H1 (cell line): Measurements from ENCODE around the gene SOBP. TPM values are rescaled to one million over a fixed set of nuclear protein-coding genes. Genes with fewer than 3 reads are reported as not detected.

Experiments
- CTCF ChIA-PET: fragments of 300-600 bp; sonication (Branson Sonifier 250); formaldehyde crosslinking; loops from one replicate; lab custom pipeline; 2021; ENCODE audit not compliant: partially characterized antibody; lab: Charles Lee
- POLR2A ChIA-PET: fragments of 300-600 bp; sonication (Branson Sonifier 250); formaldehyde crosslinking; loops from one replicate; lab custom pipeline; 2021; ENCODE audit warnings: inconsistent platforms; ENCODE audit not compliant: partially characterized antibody; lab: Charles Lee
- DNase-seq, 2 experiments: peaks; one replicate each; pipeline versions ENCODE4 v3.0.0 to v3.0.0-alpha.2; 2010 to 2022; ENCODE audit warnings: low spot score in 2 of 2, low read depth in 1 of 2, mixed read lengths in 1 of 2
- FAIRE-seq: peaks from 2 replicates; lab custom pipeline; 2011; peaks lifted over from hg19 to GRCh38; lab: Jason Lieb, UNC
- H2AFZ ChIP-seq: 2 replicates; pipeline ENCODE4 v1.8.1; 2012; ENCODE audit warnings: low read length, inconsistent platforms
- H2AK5ac ChIP-seq: 2 replicates; pipeline ENCODE4 v1.6.1; 2013; ENCODE audit warnings: low read depth, low read length
- H2BK120ac ChIP-seq: replicated peaks from 2 replicates; pipeline ENCODE3; 2013; ENCODE audit warnings: low read depth, low read length, inconsistent platforms
- H2BK12ac ChIP-seq: 2 replicates; pipeline ENCODE4 v1.6.1; 2013; ENCODE audit warnings: low read depth, low read length
- H2BK15ac ChIP-seq: 2 replicates; pipeline ENCODE4 v1.6.1; 2013; ENCODE audit warnings: low read length
- H2BK20ac ChIP-seq: 2 replicates; pipeline ENCODE4 v1.6.1; 2013; ENCODE audit warnings: low read length
- H2BK5ac ChIP-seq: 2 replicates; pipeline ENCODE4 v1.6.1; 2013; ENCODE audit warnings: low read depth, low read length
- H3K14ac ChIP-seq: 2 replicates; pipeline ENCODE4 v1.6.1; 2013; ENCODE audit warnings: inconsistent platforms; ENCODE audit not compliant: insufficient read length
- H3K18ac ChIP-seq: 2 replicates; pipeline ENCODE4 v1.6.1; 2013; ENCODE audit warnings: low read length; ENCODE audit errors: extremely low read depth
- H3K23ac ChIP-seq: 2 replicates; pipeline ENCODE4 v1.6.1; 2013; ENCODE audit warnings: inconsistent platforms; ENCODE audit not compliant: insufficient read length
- H3K23me2 ChIP-seq: 2 replicates; pipeline ENCODE4 v1.6.1; 2013; ENCODE audit warnings: low read depth, low read length
- H3K27ac ChIP-seq: 2 replicates; pipeline ENCODE4 v1.6.1; 2011; ENCODE audit warnings: low read depth, low read length, inconsistent platforms
- H3K27me3 ChIP-seq, 4 experiments: replicated peaks in 1 of 4; 1 replicate in 1 of 4; 2 replicates in 3 of 4; pipeline versions ENCODE4 v1.6.1 to v1.8.1; 2011 to 2013; ENCODE audit warnings: low read length in 3 of 4, mild to moderate bottlenecking in 3 of 4, inconsistent platforms in 2 of 4, mixed read lengths in 2 of 4, moderate library complexity in 1 of 4; ENCODE audit not compliant: control insufficient read depth in 3 of 4, insufficient read depth in 3 of 4; ENCODE audit errors: extremely low read depth in 1 of 4
- H3K36me3 ChIP-seq, 4 experiments: 2 replicates each; pipeline versions ENCODE4 v1.6.1 to v1.8.1; 2011 to 2013; ENCODE audit warnings: mild to moderate bottlenecking in 4 of 4, low read length in 3 of 4, moderate library complexity in 2 of 4, control low read depth in 1 of 4, inconsistent platforms in 1 of 4; ENCODE audit not compliant: insufficient read depth in 4 of 4, control insufficient read depth in 2 of 4
- H3K4ac ChIP-seq: replicated peaks from 2 replicates; pipeline ENCODE3; 2013; ENCODE audit warnings: low read length, low read depth, mixed read lengths, inconsistent platforms; ENCODE audit not compliant: insufficient read length
- H3K4me1 ChIP-seq, 4 experiments: replicated peaks in 1 of 4; 1 replicate in 1 of 4; 2 replicates in 3 of 4; pipeline versions ENCODE4 v1.6.1 to v1.8.1; 2011 to 2013; ENCODE audit warnings: low read length in 3 of 4, inconsistent platforms in 2 of 4, mixed read lengths in 1 of 4; ENCODE audit not compliant: insufficient read depth in 4 of 4, control insufficient read depth in 3 of 4
- H3K4me2 ChIP-seq, 2 experiments: 2 replicates each; pipeline versions ENCODE4 v1.6.1 to v1.8.1; 2011 to 2013; ENCODE audit warnings: low read depth in 2 of 2, low read length in 2 of 2, control low read depth in 1 of 2, inconsistent platforms in 1 of 2, mild to moderate bottlenecking in 1 of 2; ENCODE audit not compliant: insufficient read depth in 1 of 2
- H3K4me3 ChIP-seq, 4 experiments: fragments of 200-600, 300-600 bp in 1 of 4; sonication (generic), shearing (Covaris generic), sonication (Bioruptor Twin) in 1 of 4; 2 replicates each; pipeline versions ENCODE4 v1.5.1 to v1.8.1; 2011 to 2016; ENCODE audit warnings: low read length in 4 of 4, low read depth in 3 of 4, control low read depth in 2 of 4, inconsistent platforms in 2 of 4, mild to moderate bottlenecking in 2 of 4, mixed read lengths in 1 of 4, moderate library complexity in 1 of 4; ENCODE audit not compliant: insufficient read depth in 2 of 4; ENCODE audit errors: extremely low read depth in 1 of 4
- H3K56ac ChIP-seq: replicated peaks from 2 replicates; pipeline ENCODE3; 2013; ENCODE audit warnings: low read depth, mild to moderate bottlenecking, mixed read lengths, low read length, inconsistent platforms; ENCODE audit not compliant: insufficient read length
- H3K79me1 ChIP-seq: 2 replicates; pipeline ENCODE4 v1.6.1; 2013; ENCODE audit warnings: low read depth, low read length, control low read depth
- H3K79me2 ChIP-seq, 2 experiments: 2 replicates each; pipeline versions ENCODE4 v1.6.1 to v1.8.1; 2012 to 2013; ENCODE audit warnings: low read length in 2 of 2, mild to moderate bottlenecking in 2 of 2, inconsistent platforms in 1 of 2; ENCODE audit not compliant: insufficient read depth in 2 of 2, control insufficient read depth in 1 of 2
- H3K9ac ChIP-seq, 4 experiments: replicated peaks in 1 of 4; 1 replicate in 1 of 4; 2 replicates in 3 of 4; pipeline versions ENCODE4 v1.6.1 to v1.8.1; 2011 to 2013; ENCODE audit warnings: low read depth in 3 of 4, low read length in 3 of 4, control low read depth in 2 of 4, mild to moderate bottlenecking in 2 of 4, moderate library complexity in 2 of 4, inconsistent platforms in 1 of 4; ENCODE audit errors: extremely low read depth in 1 of 4
- H3K9me3 ChIP-seq, 2 experiments: 2 replicates each; pipeline versions ENCODE4 v1.6.1 to v1.8.1; 2012 to 2013; ENCODE audit warnings: mild to moderate bottlenecking in 2 of 2, moderate library complexity in 2 of 2, control low read depth in 1 of 2, inconsistent platforms in 1 of 2, low read depth in 1 of 2, low read length in 1 of 2, mixed read lengths in 1 of 2; ENCODE audit not compliant: insufficient read depth in 2 of 2
- H4K20me1 ChIP-seq, 2 experiments: replicated peaks in 1 of 2; 2 replicates each; pipeline versions ENCODE3 to v1.8.1; 2011 to 2013; ENCODE audit warnings: inconsistent platforms in 2 of 2, low read length in 2 of 2, mild to moderate bottlenecking in 1 of 2; ENCODE audit not compliant: insufficient read depth in 2 of 2, control insufficient read depth in 1 of 2
- H4K5ac ChIP-seq: 2 replicates; pipeline ENCODE4 v1.6.1; 2013; ENCODE audit warnings: low read length, low read depth, mixed read lengths, inconsistent platforms; ENCODE audit not compliant: insufficient read length
- H4K8ac ChIP-seq: 2 replicates; pipeline ENCODE4 v1.8.0; 2013; ENCODE audit warnings: mild to moderate bottlenecking, moderate library complexity, low read length, inconsistent platforms; ENCODE audit not compliant: insufficient read depth; ENCODE audit errors: extremely low read depth
- H4K91ac ChIP-seq: replicated peaks from 2 replicates; pipeline ENCODE3; 2013; ENCODE audit warnings: low read length, mixed read lengths, inconsistent platforms; ENCODE audit not compliant: insufficient read length
- CBX5 ChIP-seq: fragments of 300-800, 300-1000 bp; sonication (generic); IDR thresholded peaks from 2 replicates; pipeline ENCODE4 v1.7.1; 2016; ENCODE audit warnings: antibody characterized with exemption, low read length, low read depth
- CHD2 ChIP-seq: IDR thresholded peaks from 2 replicates; pipeline ENCODE4 v1.6.1; 2012; ENCODE audit warnings: low read length, improper control_type of control experiment
- CTCF ChIP-seq, 3 experiments: IDR thresholded peaks; 1 replicate in 2 of 3; 2 replicates in 1 of 3; pipeline versions ENCODE4 v1.5.1 to v1.6.1; 2011; ENCODE audit warnings: low read length in 3 of 3, mild to moderate bottlenecking in 3 of 3, inconsistent platforms in 2 of 3, low read depth in 1 of 3, moderate library complexity in 1 of 3; ENCODE audit not compliant: insufficient read depth in 1 of 3; ENCODE audit errors: control extremely low read depth in 1 of 3
- EZH2 ChIP-seq: fragments of 200-600 bp; sonication (generic); IDR thresholded peaks from 2 replicates; pipeline ENCODE4 v1.7.1; 2012; ENCODE audit warnings: low read depth, mild to moderate bottlenecking, moderate library complexity, low read length, inconsistent platforms; ENCODE audit not compliant: severe bottlenecking
- FOSL1 ChIP-seq: IDR thresholded peaks from 2 replicates; pipeline ENCODE4 v1.6.1; 2011; ENCODE audit warnings: mild to moderate bottlenecking, low read depth, low read length, moderate library complexity; ENCODE audit not compliant: insufficient read depth
- JUND ChIP-seq: IDR thresholded peaks from 2 replicates; pipeline ENCODE4 v1.6.1; 2011; ENCODE audit warnings: mild to moderate bottlenecking, improper control_type of control experiment, low read length
- NANOG ChIP-seq: IDR thresholded peaks from 2 replicates; pipeline ENCODE4 v1.6.1; 2011; ENCODE audit warnings: low read length, low read depth, mild to moderate bottlenecking, inconsistent platforms; ENCODE audit not compliant: insufficient read depth, poor library complexity, severe bottlenecking
- SAP30 ChIP-seq: fragments of 300-600 bp; sonication (generic); IDR thresholded peaks from 2 replicates; pipeline ENCODE4 v1.7.1; 2012; ENCODE audit warnings: low read length, moderate library complexity, mild to moderate bottlenecking, inconsistent platforms; ENCODE audit not compliant: insufficient read depth, insufficient replicate concordance
- SIRT6 ChIP-seq: IDR thresholded peaks from one replicate; pipeline ENCODE4 v1.7.1; 2012; ENCODE audit warnings: low read length, inconsistent platforms
- SIX5 ChIP-seq: IDR thresholded peaks from 2 replicates; pipeline ENCODE4 v1.6.1; 2011; ENCODE audit warnings: mild to moderate bottlenecking, low read depth, low read length
- TBP ChIP-seq: IDR thresholded peaks from 2 replicates; pipeline ENCODE4 v1.6.1; 2011; ENCODE audit warnings: low read depth, low read length, improper control_type of control experiment
- TEAD4 ChIP-seq: IDR thresholded peaks from 2 replicates; pipeline ENCODE4 v1.6.1; 2012; ENCODE audit warnings: low read depth, low read length, inconsistent platforms, mixed read lengths
- WGBS, 2 experiments: shearing (Covaris generic) in 1 of 2; methylation state at CpG; one replicate each; pipeline versions ENCODE4 v1.1.6 to v1.1.7; 2013 to 2015; ENCODE audit warnings: low lambda C conversion rate in 2 of 2, mixed read lengths in 2 of 2, inconsistent platforms in 1 of 2, low coverage in 1 of 2, missing lambda C conversion rate in 1 of 2; ENCODE audit not compliant: insufficient replicate concordance in 2 of 2, insufficient coverage in 1 of 2, insufficient read length in 1 of 2; ENCODE audit errors: extremely low coverage in 1 of 2, missing lambda C conversion rate in 1 of 2; 5-methylcytosine and 5-hydroxymethylcytosine counted together
- polyA plus RNA-seq, 7 experiments: library from polyadenylated mRNA; depleted of rRNA in 3 of 7; stranded (reverse) in 5 of 7; unstranded in 2 of 7; fragments of >200 nt in 5 of 7; fragments of 200-250 nt in 2 of 7; gene quantifications; 1 replicate in 5 of 7; 2 replicates in 1 of 7; 4 replicates in 1 of 7; pipeline versions ENCODE4 v1.2.1 to v1.2.3, GENCODE V29; 2011 to 2013; ENCODE audit warnings: missing spikeins in 2 of 7, mixed read lengths in 2 of 7
- total RNA-seq: library from RNA; stranded (reverse); fragmentation: NEBNext Ultra II Directional; extraction: Animal tissue kit (Norgen Biotek cat#: 25700); gene quantifications from 2 replicates; pipeline ENCODE4 v1.2.1, GENCODE V29; 2021

The SOBP gene
- total and polyA plus RNA-seq, 2 of the 8 experiments (the other 6 are each of a cell fraction or from before 2014, with no cell fraction given) = 0.45 to 6.2 TPM

DNA sequence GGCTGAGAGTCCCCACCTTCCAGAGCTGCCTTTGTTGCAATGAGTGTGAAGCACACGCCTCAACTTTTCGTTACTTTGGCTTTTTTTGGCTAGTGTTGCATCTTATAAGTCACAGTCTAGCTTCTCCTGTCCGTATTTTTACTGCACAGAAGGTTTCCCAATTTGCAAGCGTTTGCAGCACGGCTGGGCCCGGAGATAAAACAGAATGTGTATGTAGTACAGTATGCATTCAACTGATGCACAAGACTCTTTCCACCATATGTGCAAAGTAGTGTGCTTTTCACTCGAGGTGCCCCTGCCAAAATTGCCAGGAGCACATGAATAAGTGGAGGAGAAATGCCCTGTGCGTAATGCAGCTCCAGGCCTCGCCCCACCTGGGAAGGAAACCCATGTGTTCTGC is 79.6 kb downstream of the SOBP start:
- Histone ChIP-seq H3K14ac (no peak overlapping the region), H2AFZ (no peak overlapping the region), H4K91ac (no peak overlapping the region), H3K36me3 (no peaks in the 10 kb centered on the region), H2BK12ac (no peak overlapping the region), H3K56ac (no peak overlapping the region), H4K8ac (no peak overlapping the region), H3K9ac (no peak overlapping the region), H3K4me1 (no peaks in the 10 kb centered on the region), H2BK20ac (no peak overlapping the region), H3K9me3 (no peaks in the 10 kb centered on the region), H3K23ac (no peak overlapping the region), H3K79me1 (no peaks in the 10 kb centered on the region), H3K23me2 (no peaks in the 10 kb centered on the region), H2AK5ac (no peak overlapping the region), H3K79me2 (no peaks in the 10 kb centered on the region), H2BK15ac (no peak overlapping the region), H4K5ac (no peak overlapping the region), H3K27me3 (no peaks in the 10 kb centered on the region), H2BK120ac (no peak overlapping the region), H2BK5ac (no peak overlapping the region), H3K4me2 (no peak overlapping the region), H3K4me3 (no peak overlapping the region), H3K18ac (no peak overlapping the region), H3K4ac (no peak overlapping the region), H3K27ac (no peak overlapping the region), H4K20me1 (no peaks in the 10 kb centered on the region)
- no peak for FAIRE-seq
- WGBS, 2 experiments = 95% methylated on average over 9 of the region's 9 CpGs; no CpG with 5 or more reads in 1 of the 2 experiments
- POLR2A ChIA-PET = interaction anchor here (1.1 kb wide), 1 partner anchor 9 kb away, joined by 4 read pairs; no protein-coding TSS in a partner anchor
- CTCF ChIA-PET = interaction anchor here (1.1 to 1.5 kb wide), 3 partner anchors 12 to 140 kb away, joined by 3 to 5 read pairs (median 4); no protein-coding TSS in a partner anchor
- no peak for DNase-seq
- TF ChIP-seq JUND = no peak
- TF ChIP-seq SAP30 = no peak
- no peak for TF ChIP-seq TBP
- TF ChIP-seq SIRT6 = no peak
- no peak for TF ChIP-seq NANOG
- no peak for TF ChIP-seq EZH2
- no peak for TF ChIP-seq CBX5
- TF ChIP-seq CHD2 = no peak
- TF ChIP-seq TEAD4 = no peak
- no peak for TF ChIP-seq SIX5
- TF ChIP-seq FOSL1 = no peak
- no peak for TF ChIP-seq CTCF (IDR thresholded peaks at IDR 0.05; ENCODE audit: control extremely low read depth in 1 of 3, insufficient read depth in 1 of 3, low read depth in 1 of 3, low read length in 3 of 3)
